AG04450 (cell line): ENCODE measurements around the gene PHF21B. TPM values are rescaled to one million over a fixed set of nuclear protein-coding genes. Genes with fewer than 3 reads are reported as not detected.

Experiments
- CTCF ChIA-PET: fragments of 300-600, 350-600 bp; formaldehyde crosslinking; extraction: SDS; loops from one replicate; lab custom pipeline; 2022; ENCODE audit warnings: antibody characterized with exemption, inconsistent platforms; lab: Charles Lee
- POLR2A ChIA-PET: fragments of 350-600 bp; formaldehyde crosslinking; extraction: SDS; loops from one replicate; lab custom pipeline; 2021; ENCODE audit warnings: antibody characterized with exemption, inconsistent platforms; lab: Yijun Ruan, JAX
- DNase-seq: peaks from one replicate; pipeline ENCODE4 v3.0.0-alpha.2; 2011; ENCODE audit warnings: low read depth, low spot score
- H3K27ac ChIP-seq: one replicate; pipeline ENCODE4 v1.5.1; 2012; ENCODE audit warnings: low read depth, low read length, control low read depth
- H3K27me3 ChIP-seq: one replicate; pipeline ENCODE4 v1.6.0; 2012; ENCODE audit warnings: low read length; ENCODE audit not compliant: control insufficient read depth, insufficient read depth
- H3K4me3 ChIP-seq: 2 replicates; pipeline ENCODE4 v1.5.1; 2011; ENCODE audit warnings: mild to moderate bottlenecking, low read depth, low read length, control low read depth
- H3K9me3 ChIP-seq: 2 replicates; pipeline ENCODE4 v1.5.1; 2012; ENCODE audit warnings: low read length; ENCODE audit not compliant: control insufficient read depth, insufficient read depth
- polyA plus RNA-seq: library from polyadenylated mRNA; depleted of rRNA; stranded (reverse); fragments of >200 nt; gene quantifications from 2 replicates; pipeline ENCODE4 v1.2.3, GENCODE V29; 2011
- TF ChIP-seq, protein P1 (sequence below): IDR thresholded peaks from 2 replicates; pipeline ENCODE4 v1.5.1; 2011; ENCODE audit warnings: low read depth, low read length, control low read depth, inconsistent platforms

PHF21B gene
- polyA plus RNA-seq, 1 experiment = not detected

DNA sequence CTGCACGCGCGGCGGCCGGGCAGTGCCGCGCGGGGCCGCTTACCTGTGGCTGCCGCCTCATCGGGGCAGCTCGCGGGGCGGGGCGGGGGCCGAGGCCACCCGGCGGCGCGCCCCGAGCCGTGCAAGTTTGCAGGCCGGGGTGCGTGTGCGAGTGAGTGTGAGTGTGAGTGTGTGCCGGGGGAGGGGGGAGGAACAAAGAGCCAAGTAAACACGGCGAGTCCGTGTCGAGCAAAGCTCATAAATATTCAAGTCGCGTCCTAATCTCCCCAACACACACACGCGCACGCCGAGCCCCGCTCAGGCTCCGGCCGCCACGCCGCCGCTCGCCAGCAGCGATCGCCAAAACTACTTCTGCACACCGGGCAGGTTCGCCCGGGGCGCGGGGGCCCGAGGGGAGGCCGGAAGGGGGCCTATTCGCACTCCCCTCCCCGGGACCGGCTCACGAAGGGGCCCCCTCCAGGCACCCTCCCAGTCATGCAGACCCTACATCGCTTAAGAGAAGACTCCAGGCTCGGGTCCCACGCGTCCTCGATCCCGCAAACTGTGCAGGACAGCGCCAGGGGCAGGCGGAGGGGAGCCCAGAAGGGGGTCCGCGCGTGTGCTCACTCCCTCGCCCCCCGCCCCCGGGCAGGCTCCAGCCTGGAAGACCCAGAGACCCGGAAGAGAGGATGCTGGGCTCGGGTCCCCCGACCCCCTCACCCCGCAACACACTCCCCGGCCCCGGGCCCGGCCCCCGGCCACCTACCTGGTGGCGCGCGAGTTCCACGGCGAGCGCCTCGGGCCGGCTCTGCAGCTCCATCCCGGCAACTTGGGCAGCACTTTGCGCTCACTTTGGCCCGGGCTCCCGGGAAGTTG is 827 bp downstream of the PHF21B start:
- Histone ChIP-seq H3K4me3 (peak overlapping the region; percentile 10; the same call in 1 of the 2 replicates), H3K27ac (no peak overlapping the region), H3K9me3 (no peaks in the 10 kb centered on the region), H3K27me3 (peaks cover 61% of the 10 kb centered on the region)
- ChIA-PET POLR2A (no interaction called here), CTCF (no interaction called here)
- TF ChIP-seq, protein P1, sequence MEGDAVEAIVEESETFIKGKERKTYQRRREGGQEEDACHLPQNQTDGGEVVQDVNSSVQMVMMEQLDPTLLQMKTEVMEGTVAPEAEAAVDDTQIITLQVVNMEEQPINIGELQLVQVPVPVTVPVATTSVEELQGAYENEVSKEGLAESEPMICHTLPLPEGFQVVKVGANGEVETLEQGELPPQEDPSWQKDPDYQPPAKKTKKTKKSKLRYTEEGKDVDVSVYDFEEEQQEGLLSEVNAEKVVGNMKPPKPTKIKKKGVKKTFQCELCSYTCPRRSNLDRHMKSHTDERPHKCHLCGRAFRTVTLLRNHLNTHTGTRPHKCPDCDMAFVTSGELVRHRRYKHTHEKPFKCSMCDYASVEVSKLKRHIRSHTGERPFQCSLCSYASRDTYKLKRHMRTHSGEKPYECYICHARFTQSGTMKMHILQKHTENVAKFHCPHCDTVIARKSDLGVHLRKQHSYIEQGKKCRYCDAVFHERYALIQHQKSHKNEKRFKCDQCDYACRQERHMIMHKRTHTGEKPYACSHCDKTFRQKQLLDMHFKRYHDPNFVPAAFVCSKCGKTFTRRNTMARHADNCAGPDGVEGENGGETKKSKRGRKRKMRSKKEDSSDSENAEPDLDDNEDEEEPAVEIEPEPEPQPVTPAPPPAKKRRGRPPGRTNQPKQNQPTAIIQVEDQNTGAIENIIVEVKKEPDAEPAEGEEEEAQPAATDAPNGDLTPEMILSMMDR = no peak
- no peak for DNase-seq

DNA sequence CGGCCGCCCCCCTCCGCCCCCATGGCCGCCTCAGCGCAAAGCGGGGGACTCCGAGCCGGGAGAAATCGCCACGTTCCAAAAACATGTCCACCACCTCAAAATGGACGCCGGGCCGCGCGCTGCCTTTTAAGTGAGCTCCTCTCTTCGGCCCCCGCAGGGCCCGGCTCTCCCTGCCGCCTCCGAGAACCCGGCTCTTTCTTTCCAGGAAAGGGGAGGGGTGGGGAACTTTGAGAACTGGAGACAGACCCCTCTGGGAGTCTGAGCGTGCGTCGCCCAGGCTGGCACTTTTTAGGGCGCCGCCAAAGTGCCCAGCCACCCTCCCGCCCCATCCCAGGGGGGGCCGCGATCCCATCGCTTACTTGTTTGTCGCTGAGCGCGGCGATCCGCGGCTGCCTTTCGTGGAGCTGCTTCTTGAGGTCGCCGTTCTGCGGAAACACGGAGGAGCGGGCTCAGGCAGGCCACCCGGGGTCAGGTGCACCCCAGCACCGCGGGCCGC is 1.6 kb downstream of the PHF21B start:
- TF ChIP-seq, protein P1 = no peak
- Histone ChIP-seq H3K9me3 (no peaks in the 10 kb centered on the region), H3K27me3 (peaks cover 62% of the 10 kb centered on the region), H3K27ac (no peak overlapping the region), H3K4me3 (peak overlapping the region; percentile 2; the same call in 1 of the 2 replicates)
- ChIA-PET POLR2A (no interaction called here), CTCF (no interaction called here)
- no peak for DNase-seq

DNA sequence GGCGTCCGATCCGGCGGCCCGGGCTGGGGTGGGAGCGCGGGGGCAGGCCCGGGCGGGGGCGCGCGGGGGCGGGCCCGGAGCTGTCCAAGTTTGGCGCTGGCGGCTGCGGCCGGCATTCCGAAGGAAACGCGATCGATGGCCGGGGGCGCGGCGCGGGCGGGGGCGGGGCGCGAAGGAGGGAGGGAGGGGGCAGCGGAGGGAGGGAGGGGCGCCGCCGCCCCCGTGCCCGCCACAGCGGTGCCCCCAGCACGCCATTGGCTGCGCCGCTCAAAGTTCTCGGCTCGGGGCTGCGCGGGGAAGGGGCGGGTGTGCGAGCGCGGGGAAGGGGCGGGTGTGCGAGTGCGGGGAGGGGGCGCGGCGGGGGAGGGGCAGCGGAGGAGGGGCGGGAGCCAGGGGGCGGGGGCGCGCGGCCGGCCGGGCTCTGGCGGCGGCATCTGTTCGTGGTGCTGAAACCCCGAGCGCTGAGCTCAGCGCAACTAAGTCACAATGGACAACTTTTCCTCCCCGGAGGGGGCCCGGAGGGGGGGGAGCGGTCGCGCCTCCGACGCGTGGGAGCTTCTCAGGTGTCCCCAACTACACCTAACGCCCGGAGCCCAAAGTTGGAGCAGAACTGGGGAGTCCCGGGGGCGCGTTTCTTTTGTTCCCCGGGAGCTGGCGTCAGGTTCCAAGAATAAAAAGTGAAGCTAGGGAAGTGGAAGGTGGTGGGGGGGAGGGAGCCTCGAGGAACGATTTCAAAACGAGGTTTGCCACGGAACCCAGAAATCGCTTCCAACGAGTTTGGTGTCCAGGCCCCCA is 2.2 kb downstream of the PHF21B start:
- Histone ChIP-seq H3K27me3 (peaks cover 63% of the 10 kb centered on the region), H3K27ac (no peak overlapping the region), H3K4me3 (peak overlapping the region; percentile 2; the same call in 1 of the 2 replicates), H3K9me3 (no peaks in the 10 kb centered on the region)
- DNase-seq = no peak
- TF ChIP-seq, protein P1 = no peak
- ChIA-PET POLR2A (no interaction called here), CTCF (no interaction called here)

DNA sequence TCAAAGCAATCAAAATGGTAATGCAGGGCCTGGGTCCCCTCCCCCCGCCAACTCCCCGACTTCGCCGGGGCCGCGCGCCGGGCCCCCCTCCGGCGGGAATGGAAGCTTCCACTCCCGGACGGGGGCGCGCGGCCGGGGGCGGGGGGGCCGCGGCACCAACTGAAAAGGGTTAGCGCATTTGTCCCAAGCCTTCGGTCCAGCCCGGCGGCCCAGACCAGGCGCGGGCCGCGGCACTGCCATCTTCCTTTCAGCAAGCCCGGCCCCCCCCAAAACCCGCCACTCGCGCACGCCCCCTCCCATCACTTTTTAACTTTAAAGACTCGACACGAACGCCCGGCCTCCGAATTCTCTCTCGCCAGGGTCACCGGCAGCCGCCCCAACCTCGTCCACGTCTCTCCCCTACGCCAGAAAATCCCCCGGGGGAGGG is 2.8 kb downstream of the PHF21B start:
- Histone ChIP-seq H3K4me3 (no peak overlapping the region), H3K27ac (no peak overlapping the region), H3K9me3 (no peaks in the 10 kb centered on the region), H3K27me3 (peaks cover 60% of the 10 kb centered on the region)
- POLR2A ChIA-PET = no interaction called here
- CTCF ChIA-PET = interaction anchor here (0.9 kb wide), 1 partner anchor 186 kb away, joined by 3 read pairs; no protein-coding TSS in a partner anchor
- DNase-seq = no peak
- TF ChIP-seq, protein P1 = no peak
